SHP77 (cell line): ENCODE results near the gene HOXD11.

Source experiments
- DNase-seq, 2 experiments: peaks; one replicate each; lab custom pipeline; 2025; lab: John Stamatoyannopoulos, UW

The HOXD11 gene

DNA sequence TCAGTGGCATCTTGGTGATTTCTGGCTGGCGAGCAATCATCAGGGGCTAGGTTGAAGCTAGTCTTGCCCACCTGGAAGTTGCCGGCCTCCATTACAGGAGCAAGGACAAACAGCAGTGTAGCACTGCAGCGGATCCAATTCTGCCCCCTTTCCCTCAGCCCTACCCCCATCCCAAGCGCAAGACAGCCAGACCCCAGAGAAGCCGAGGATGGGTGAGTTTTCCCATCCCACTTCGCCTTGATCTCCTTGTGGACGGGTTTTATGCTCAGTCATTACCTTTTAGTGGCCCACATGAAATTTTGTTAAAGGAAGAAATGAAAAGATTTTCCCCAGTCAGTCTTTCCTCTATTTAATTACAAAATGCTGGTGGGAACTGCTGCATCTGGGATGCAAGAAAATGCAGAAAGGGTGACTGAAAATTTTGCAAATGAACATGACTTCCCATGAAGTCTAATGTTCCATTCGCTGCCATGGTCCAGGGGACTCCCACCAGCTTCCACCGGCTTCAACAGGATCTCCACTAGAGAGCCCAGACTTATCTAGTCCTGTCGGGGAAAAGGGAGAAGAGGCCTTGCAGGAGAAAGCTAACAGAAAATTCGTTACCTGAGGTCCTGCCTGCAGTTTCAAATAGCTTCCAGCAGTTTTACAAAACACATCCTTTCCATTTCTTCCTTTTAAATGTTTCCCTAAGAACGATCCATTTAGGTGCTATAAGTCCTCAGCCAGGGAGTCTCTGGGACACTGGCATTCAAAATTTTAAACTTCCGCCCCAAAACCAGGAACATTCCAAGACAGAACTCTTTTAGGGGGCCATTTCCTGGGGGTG, 13.5 kb downstream of the HOXD11 start:
- DNase-seq, result no peak

- no peak for DNase-seq
Measured at GRCh38 chr2:176121190-176122051, 14.3 kb downstream of the HOXD11 start.

- DNase-seq, result peak; percentile 37 to 46
Measured at GRCh38 chr2:176122052-176122682, 15.1 kb downstream of the HOXD11 start.

- DNase-seq, result no peak
Measured at GRCh38 chr2:176122683-176123410, 15.8 kb downstream of the HOXD11 start, which contains the start of gene HOXD9. Gene HOXD9 (plus strand): TSS chr2:176122719. CDS start chr2:176122769, 50 bp downstream.

- no peak for DNase-seq
Measured at GRCh38 chr2:176123411-176124109, 16.5 kb downstream of the HOXD11 start.

DNA sequence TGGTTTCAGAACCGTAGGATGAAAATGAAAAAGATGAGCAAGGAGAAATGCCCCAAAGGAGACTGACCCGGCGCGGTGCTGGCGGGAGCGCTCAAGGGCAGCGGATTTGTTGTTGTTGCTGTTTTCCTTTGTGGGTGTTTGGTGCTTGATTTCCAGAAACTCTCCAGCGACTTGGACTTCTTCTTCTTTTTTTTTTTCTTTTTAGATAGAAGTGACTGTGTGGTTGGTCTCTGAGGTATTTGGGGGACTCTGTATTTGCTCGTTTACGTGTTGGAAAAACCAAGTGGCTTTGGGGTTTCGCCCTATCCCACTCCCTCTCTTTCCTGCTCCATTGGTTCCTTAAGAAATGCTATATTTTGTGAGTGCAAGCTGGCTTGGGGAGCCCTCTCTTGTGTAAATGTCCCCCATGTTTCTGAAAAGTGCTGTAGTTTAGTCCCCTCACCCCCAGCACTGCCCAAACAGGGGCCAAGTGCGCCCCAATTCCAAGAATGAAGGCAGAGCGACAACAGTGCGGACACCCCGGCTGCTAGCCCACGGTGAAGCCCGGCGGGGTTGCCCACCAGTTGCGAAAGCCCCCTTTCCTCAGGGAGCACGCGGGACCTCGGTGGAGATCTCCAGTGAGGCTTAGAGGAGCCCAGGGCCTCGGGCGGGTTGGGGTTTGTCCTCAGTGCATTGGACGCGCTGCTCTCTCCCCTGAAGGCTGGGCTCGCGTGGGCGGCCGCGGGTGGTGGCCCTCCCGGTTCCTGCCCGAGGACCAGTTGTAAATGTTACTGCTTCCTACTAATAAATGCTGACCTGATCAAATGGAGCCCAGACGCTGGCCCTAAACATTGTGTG, 17.2 kb downstream of the HOXD11 start:
- no peak for DNase-seq

DNA sequence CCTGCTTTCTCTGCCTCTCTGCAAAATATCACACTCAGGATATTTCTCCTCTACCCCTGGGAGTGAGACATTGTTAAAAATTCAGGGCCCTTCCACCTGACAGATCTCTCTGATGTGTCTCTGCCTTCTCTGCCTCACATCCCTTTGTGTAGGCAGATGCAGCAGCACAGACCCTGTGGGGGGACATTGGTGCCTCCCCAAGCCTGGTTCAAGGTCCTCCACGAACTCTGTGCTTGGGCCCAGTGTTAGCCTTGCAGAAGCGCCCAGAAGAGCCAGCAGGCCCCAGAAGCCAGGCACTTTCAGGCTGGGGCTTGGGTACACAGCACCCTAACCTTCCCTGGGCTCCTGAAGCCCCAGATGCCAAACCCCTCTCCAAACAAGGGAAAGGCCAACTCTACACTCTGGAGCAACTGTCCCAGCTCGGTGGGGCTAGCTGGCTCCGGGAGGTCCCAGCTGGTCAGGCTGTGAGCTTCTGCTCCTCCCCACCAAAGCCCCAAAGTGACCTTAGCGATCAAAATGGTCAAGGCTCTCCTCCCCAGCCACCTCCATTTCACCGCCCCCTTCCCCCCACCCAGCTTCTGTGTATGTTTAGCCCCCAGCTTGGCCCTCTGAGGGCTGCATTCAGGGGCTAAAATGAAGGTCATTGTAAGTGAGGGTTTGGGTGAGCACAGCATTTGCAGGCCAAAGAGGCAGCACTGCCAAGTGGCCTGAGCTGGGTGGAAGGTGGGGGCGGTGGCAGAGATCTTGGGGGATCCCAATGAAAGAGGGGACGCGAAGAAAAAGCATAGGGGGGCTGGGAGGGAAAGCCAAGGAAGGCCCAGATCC, 18.1 kb downstream of the HOXD11 start:
- DNase-seq, result no peak

DNA sequence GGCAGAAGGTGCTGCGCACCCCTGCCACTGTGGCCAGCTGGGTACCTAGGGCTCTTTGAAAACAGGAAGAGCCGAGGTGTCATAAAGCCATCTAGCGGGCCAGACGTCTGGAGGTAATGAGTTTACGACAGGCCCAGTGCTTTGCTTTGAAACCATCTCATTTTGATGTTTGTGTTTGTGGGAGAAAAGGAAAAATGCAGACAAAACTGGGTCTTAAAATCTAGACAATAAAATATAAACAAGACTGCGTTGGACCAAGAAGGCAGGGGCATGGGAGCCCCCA, 18.6 kb downstream of the HOXD11 start:
- DNase-seq, result peak in 1 of 2 experiments; percentile 47

- peak in 1 of 2 experiments; percentile 37 for DNase-seq
Measured at GRCh38 chr2:176126929-176127773, 20.1 kb downstream of the HOXD11 start.

DNA sequence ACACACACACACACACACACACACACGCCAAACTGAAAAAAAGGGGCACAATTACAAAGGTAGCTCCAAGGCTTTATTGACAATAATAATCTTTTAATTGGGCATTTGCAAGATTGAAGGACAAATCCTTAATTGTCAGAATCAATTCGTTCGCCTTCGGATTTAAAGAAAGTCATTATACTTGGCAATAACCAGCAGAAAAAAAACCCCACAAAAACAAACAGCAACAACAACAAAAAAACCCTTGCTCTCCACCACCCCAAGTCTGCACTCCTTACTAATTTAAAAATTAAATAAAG, 20.6 kb downstream of the HOXD11 start:
- no peak for DNase-seq

GRCh38 chr2:176128172-176128981, 21.3 kb downstream of the HOXD11 start:
- DNase-seq, result peak in 1 of 2 experiments; percentile 36

GRCh38 chr2:176128982-176129796, 22.1 kb downstream of the HOXD11 start, which contains the start of gene HOXD8:
Gene HOXD8 (plus strand): TSS chr2:176129705. CDS start chr2:176130367, 662 bp downstream.
- peak; percentile 50 to 61 for DNase-seq

DNA sequence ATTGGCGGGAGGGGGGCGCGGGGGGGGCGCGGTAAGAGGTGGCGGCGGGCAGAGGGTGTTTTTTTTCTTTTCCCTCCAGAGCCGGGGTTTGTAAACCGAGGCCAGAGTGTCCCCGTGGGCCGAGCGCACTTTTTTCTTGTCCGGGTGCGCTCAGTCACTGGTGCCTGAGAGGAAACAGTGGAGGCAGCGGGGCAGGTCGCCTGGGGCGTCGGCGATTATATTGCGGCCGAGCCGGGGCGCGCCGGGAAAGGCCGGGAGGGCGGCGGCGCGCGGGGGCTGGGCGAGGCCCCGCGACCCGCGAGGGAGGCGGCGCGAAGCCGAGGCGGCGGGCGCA, 22.7 kb downstream of the HOXD11 start:
- DNase-seq, result no peak

DNA sequence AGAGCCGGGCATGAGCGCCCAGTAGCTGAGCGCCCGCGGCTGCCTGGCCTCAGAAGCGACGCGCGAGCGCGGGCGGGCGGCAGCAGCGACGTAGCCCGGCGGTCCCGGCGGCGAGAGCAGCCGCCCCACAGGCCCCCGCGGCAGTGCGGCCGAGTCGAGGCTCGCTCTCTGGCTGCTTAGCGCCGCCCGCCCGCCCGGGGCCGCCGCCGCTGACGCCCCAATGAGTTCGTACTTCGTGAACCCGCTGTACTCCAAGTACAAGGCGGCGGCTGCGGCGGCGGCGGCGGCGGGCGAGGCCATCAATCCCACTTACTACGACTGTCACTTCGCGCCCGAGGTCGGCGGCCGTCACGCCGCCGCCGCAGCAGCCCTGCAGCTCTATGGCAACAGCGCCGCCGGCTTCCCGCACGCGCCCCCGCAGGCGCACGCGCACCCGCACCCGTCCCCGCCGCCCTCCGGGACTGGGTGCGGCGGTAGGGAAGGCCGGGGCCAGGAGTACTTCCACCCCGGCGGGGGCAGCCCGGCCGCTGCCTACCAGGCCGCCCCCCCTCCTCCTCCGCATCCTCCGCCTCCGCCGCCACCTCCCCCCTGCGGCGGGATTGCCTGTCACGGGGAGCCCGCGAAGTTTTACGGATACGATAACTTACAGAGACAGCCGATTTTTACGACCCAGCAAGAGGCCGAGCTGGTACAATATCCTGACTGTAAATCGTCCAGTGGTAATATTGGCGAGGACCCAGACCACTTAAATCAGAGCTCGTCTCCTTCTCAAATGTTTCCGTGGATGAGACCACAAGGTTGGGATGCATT, 23.3 kb downstream of the HOXD11 start:
- no peak for DNase-seq

DNA sequence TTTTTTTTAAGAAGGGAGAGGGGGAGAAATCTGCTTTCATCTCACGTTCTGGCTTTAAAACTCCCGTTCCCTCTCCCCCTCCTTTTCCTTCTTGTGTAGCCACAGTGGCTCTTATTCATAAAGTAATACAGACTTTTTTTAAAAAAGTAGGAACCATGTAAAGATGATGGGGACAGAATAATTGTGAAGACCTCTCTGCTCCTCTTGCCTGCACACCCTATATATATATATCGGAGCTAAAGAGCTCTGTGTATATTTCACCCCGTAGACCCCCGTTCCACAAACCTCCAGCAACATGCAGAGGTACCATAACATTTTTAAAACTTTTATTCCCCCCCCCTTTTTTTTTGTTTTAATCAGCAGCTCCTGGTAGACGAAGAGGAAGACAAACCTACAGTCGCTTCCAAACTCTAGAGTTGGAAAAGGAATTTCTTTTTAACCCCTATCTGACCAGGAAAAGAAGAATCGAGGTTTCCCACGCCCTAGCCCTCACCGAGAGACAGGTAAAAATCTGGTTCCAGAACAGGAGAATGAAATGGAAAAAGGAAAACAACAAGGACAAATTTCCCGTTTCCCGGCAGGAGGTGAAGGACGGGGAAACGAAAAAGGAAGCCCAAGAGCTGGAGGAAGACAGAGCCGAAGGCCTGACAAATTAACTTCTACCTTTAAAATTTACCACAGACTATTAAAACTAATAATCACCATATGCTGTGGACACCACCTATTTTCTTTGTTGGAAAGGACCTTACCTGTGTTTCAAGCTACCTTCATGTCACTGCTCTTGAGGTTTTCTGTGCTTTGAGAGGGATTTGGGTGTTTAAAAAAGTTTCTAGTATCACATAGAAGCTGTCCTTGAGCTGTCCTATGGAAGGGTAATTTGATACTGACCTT, 24.1 kb downstream of the HOXD11 start:
- no peak for DNase-seq
